Loucy (cell line): ENCODE measurements around the gene NMRK1.

Source experiments
- H2AFZ ChIP-seq: fragments of 200-600 bp; sonication (generic); 2 replicates; pipeline ENCODE4 v1.6.0; 2016; ENCODE audit warnings: antibody characterized with exemption, mild to moderate bottlenecking, low read length, moderate library complexity
- H3F3A ChIP-seq: fragments of 200-600 bp; 2 replicates; pipeline ENCODE4 v1.6.0; 2016; ENCODE audit warnings: antibody characterized with exemption, low read depth, mild to moderate bottlenecking
- H3K27me3 ChIP-seq: fragments of 200-600 bp; sonication (generic); 2 replicates; pipeline ENCODE4 v1.6.1; 2014; ENCODE audit warnings: low read length, mild to moderate bottlenecking; ENCODE audit not compliant: insufficient read depth, poor library complexity, severe bottlenecking
- H3K36me3 ChIP-seq: fragments of 200-600 bp; sonication (generic); 2 replicates; pipeline ENCODE4 v1.6.1; 2016; ENCODE audit warnings: low read length; ENCODE audit not compliant: insufficient read depth
- H3K4me1 ChIP-seq: fragments of 200-600 bp; sonication (generic); 2 replicates; pipeline ENCODE4 v1.5.1; 2014; ENCODE audit warnings: low read length, mild to moderate bottlenecking; ENCODE audit not compliant: insufficient read depth, poor library complexity, severe bottlenecking
- H3K4me2 ChIP-seq: fragments of 200-600 bp; sonication (generic); 2 replicates; pipeline ENCODE4 v1.6.0; 2014; ENCODE audit warnings: antibody characterized with exemption, low read length, low read depth, mild to moderate bottlenecking; ENCODE audit not compliant: poor library complexity, severe bottlenecking
- H3K4me3 ChIP-seq: fragments of 200-600 bp; sonication (generic); 2 replicates; pipeline ENCODE4 v1.5.1; 2014; ENCODE audit warnings: low read length, mild to moderate bottlenecking, mixed read lengths; ENCODE audit not compliant: poor library complexity, severe bottlenecking
- H3K79me2 ChIP-seq: fragments of 200-600 bp; sonication (generic); 2 replicates; pipeline ENCODE4 v1.6.1; 2014; ENCODE audit warnings: low read length; ENCODE audit not compliant: insufficient read depth
- H3K9ac ChIP-seq: fragments of 200-600 bp; sonication (generic); 2 replicates; pipeline ENCODE4 v1.6.0; 2014; ENCODE audit warnings: mild to moderate bottlenecking, low read depth, low read length, moderate library complexity; ENCODE audit not compliant: poor library complexity, severe bottlenecking
- H3K9me2 ChIP-seq: fragments of 200-600 bp; sonication (generic); replicated peaks from 2 replicates; pipeline ENCODE4 v1.6.1; 2016; ENCODE audit warnings: low read depth, low read length, mixed read lengths
- H3K9me3 ChIP-seq: fragments of 200-600 bp; sonication (generic); 2 replicates; pipeline ENCODE4 v1.6.1; 2014; ENCODE audit warnings: mild to moderate bottlenecking, antibody characterized with exemption, low read length, low read depth; ENCODE audit not compliant: insufficient read depth
- H4K20me1 ChIP-seq: fragments of 200-600 bp; sonication (generic); 2 replicates; pipeline ENCODE4 v1.6.0; 2014; ENCODE audit warnings: antibody characterized with exemption, low read length, mild to moderate bottlenecking; ENCODE audit not compliant: insufficient read depth, poor library complexity, severe bottlenecking
- EZH2phosphoT487 ChIP-seq: fragments of 200-600 bp; IDR thresholded peaks from 2 replicates; pipeline ENCODE4 v1.6.1; 2018; ENCODE audit warnings: antibody characterized with exemption, mild to moderate bottlenecking, moderate library complexity, borderline replicate concordance
- TF ChIP-seq, protein P1 (sequence below): fragments of 200-600 bp; sonication (generic); conservative IDR thresholded peaks from 2 replicates; pipeline ENCODE4 v1.5.1; 2014; ENCODE audit warnings: mild to moderate bottlenecking, antibody characterized with exemption, low read length

The NMRK1 gene

DNA sequence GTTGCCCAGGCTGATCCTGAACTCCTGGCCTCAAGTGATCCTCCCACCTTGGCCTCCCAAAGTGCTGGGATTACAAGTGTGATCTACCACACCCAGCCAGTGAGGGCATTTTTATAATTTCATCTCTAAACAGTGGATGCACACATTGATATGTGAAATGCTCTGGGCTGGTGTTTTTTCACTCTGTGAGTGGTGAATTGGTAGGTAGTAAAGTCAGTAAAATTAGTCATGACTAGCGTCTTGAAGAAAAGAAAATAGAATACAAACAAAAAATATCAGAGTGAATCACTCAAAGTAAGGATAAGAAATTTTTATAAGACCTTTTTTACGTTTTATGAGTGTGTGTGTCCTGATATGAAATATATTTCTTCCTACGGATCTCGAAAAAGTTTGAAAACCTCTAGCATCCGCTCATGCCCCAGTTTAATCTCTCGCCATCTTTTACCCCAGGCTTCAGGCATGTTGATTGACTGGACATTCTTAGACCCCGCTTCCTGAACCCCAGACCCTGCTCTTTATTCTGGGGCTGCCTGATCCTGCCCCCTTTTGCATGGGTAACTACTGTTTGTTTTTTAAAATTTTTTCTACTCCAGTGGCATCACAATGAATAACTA, 14.3 kb upstream of the NMRK1 start:
- Histone ChIP-seq H3K9me2 (no peaks in the 10 kb centered on the region), H3K4me1 (peaks cover 9% of the 10 kb centered on the region), H4K20me1 (no peaks in the 10 kb centered on the region), H3K9me3 (no peaks in the 10 kb centered on the region), H3K4me3 (no peak overlapping the region), H3K27me3 (no peaks in the 10 kb centered on the region), H3F3A (no peaks in the 10 kb centered on the region), H3K9ac (no peak overlapping the region), H3K4me2 (no peak overlapping the region), H2AFZ (no peak overlapping the region), H3K79me2 (peaks cover 62% of the 10 kb centered on the region), H3K36me3 (peaks cover 6% of the 10 kb centered on the region; the same call in 1 of the 2 replicates)
- no peak for TF ChIP-seq EZH2phosphoT487
- TF ChIP-seq, protein P1, sequence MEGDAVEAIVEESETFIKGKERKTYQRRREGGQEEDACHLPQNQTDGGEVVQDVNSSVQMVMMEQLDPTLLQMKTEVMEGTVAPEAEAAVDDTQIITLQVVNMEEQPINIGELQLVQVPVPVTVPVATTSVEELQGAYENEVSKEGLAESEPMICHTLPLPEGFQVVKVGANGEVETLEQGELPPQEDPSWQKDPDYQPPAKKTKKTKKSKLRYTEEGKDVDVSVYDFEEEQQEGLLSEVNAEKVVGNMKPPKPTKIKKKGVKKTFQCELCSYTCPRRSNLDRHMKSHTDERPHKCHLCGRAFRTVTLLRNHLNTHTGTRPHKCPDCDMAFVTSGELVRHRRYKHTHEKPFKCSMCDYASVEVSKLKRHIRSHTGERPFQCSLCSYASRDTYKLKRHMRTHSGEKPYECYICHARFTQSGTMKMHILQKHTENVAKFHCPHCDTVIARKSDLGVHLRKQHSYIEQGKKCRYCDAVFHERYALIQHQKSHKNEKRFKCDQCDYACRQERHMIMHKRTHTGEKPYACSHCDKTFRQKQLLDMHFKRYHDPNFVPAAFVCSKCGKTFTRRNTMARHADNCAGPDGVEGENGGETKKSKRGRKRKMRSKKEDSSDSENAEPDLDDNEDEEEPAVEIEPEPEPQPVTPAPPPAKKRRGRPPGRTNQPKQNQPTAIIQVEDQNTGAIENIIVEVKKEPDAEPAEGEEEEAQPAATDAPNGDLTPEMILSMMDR, result no peak

DNA sequence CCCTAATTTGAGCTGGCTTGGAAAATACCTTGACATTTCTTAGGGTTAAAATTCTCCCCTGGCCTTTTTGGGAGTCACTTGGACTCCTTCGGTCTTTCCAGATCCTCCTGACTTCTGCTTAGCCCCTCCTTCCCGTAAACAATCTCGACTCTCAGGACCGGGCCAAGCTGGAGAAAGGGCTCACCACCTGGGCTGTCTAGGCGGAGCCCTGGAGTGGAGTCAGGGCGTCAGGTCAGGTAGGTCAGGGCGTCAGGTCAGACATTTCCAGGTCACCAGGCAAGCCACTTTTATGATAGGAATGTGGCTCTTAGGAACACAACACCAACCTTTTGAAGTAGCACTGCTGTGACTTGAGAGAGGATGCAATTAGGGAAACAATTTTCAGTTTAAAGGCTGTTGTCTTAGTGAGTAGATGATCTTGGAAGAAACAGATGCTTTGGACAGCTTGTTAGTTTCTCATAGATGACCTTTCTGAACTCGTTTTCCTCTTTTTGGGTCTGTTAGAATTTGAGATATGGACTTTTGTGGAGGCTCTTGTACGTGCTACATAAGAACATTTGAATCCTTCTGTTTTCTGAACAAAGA, 13.1 kb upstream of the NMRK1 start:
- TF ChIP-seq EZH2phosphoT487, result no peak
- TF ChIP-seq, protein P1, result no peak

GRCh38 chr9:75096796-75097195, 8.8 kb upstream of the NMRK1 start:
- Histone ChIP-seq H3K4me2 (no peak overlapping the region), H3K9ac (no peak overlapping the region), H3K27me3 (no peaks in the 10 kb centered on the region), H4K20me1 (peaks cover 9% of the 10 kb centered on the region), H2AFZ (no peak overlapping the region), H3K9me3 (no peaks in the 10 kb centered on the region), H3F3A (no peaks in the 10 kb centered on the region), H3K4me3 (no peak overlapping the region), H3K36me3 (no peaks in the 10 kb centered on the region), H3K9me2 (no peaks in the 10 kb centered on the region), H3K79me2 (peaks cover 75% of the 10 kb centered on the region), H3K4me1 (peaks cover 20% of the 10 kb centered on the region)
- TF ChIP-seq EZH2phosphoT487, result no peak
- TF ChIP-seq, protein P1, result no peak

More for the DNA sequence above, 13.1 kb upstream of the NMRK1 start:
- Histone ChIP-seq H3K4me1 (peaks cover 9% of the 10 kb centered on the region), H3K9me2 (no peaks in the 10 kb centered on the region), H3K9ac (no peak overlapping the region), H2AFZ (no peak overlapping the region), H3K4me3 (no peak overlapping the region), H3F3A (no peaks in the 10 kb centered on the region), H4K20me1 (no peaks in the 10 kb centered on the region), H3K9me3 (no peaks in the 10 kb centered on the region), H3K27me3 (no peaks in the 10 kb centered on the region), H3K36me3 (peaks cover 6% of the 10 kb centered on the region; the same call in 1 of the 2 replicates), H3K4me2 (no peak overlapping the region), H3K79me2 (peaks cover 68% of the 10 kb centered on the region)
